K562 (cell line): ENCODE measurements around the gene COL25A1. TPM values are rescaled to one million over a fixed set of nuclear protein-coding genes. Genes with fewer than 3 reads are reported as not detected.

ENCODE experiments used
- ATAC-seq: fragments of 200-7000 bp; cut with Tn5 transposase; 3 replicates; pipeline ENCODE4 v1.9.1; 2020; ENCODE audit warnings: moderate library complexity
- BruUV-seq: library from RNA; stranded (reverse); fragments of 400-500 nt; replicated peaks from 2 replicates; lab custom pipeline; 2021; lab: Mats Ljungman, UMichigan
- CTCF ChIA-PET: fragments of 300-600 bp; formaldehyde crosslinking; extraction: SDS; loops from one replicate; lab custom pipeline; 2021; ENCODE audit warnings: low intra/inter-chr PET ratio; lab: Yijun Ruan, JAX
- POLR2A ChIA-PET: fragments of 300-600, 350-650 bp; sonication (Branson Sonifier 250); formaldehyde crosslinking; extraction: SDS; loops from one replicate; lab custom pipeline; 2021; ENCODE audit warnings: antibody characterized with exemption, inconsistent platforms; lab: Yijun Ruan, JAX
- DNase-seq, 4 experiments: peaks; one replicate each; pipeline versions ENCODE4 v3.0.0 to v3.0.0-alpha.2; 2011 to 2018; ENCODE audit warnings: low spot score in 3 of 4, mixed read lengths in 3 of 4; ENCODE audit errors: extremely low read depth in 1 of 4
- FAIRE-seq: peaks from 2 replicates; lab custom pipeline; 2011; peaks lifted over from hg19 to GRCh38; lab: Jason Lieb, UNC
- H2AFZ ChIP-seq: 2 replicates; pipeline ENCODE4 v1.6.0; 2011; ENCODE audit warnings: low read depth, low read length, control low read depth, inconsistent platforms
- H3K27ac ChIP-seq: fragments of 200-600 bp; 3 replicates; pipeline ENCODE4 v1.8.0; 2011; ENCODE audit warnings: low read depth, mild to moderate bottlenecking, control low read depth, inconsistent platforms, low read length, moderate library complexity, mixed read lengths; ENCODE audit errors: extremely low read depth
- H3K27me3 ChIP-seq, 2 experiments: fragments of 300-600 bp in 1 of 2; 2 replicates in 1 of 2; 3 replicates in 1 of 2; pipeline versions ENCODE4 v1.6.0 to v1.8.0; 2011; ENCODE audit warnings: inconsistent platforms in 2 of 2, low read length in 2 of 2, mild to moderate bottlenecking in 1 of 2, mixed read lengths in 1 of 2, moderate library complexity in 1 of 2; ENCODE audit not compliant: control insufficient read depth in 2 of 2, insufficient read depth in 2 of 2
- H3K36me3 ChIP-seq: fragments of 300-600 bp; 3 replicates; pipeline ENCODE4 v1.8.0; 2011; ENCODE audit warnings: mild to moderate bottlenecking, low read length, inconsistent platforms; ENCODE audit not compliant: control insufficient read depth, insufficient read depth
- H3K4me1 ChIP-seq, 2 experiments: fragments of 200-600 bp in 1 of 2; replicated peaks in 1 of 2; 2 replicates in 1 of 2; 3 replicates in 1 of 2; pipeline versions ENCODE4 v1.5.1 to v1.8.0; 2011; ENCODE audit warnings: inconsistent platforms in 2 of 2, low read length in 2 of 2, mild to moderate bottlenecking in 1 of 2, mixed read lengths in 1 of 2, moderate library complexity in 1 of 2; ENCODE audit not compliant: control insufficient read depth in 2 of 2, insufficient read depth in 2 of 2
- H3K4me2 ChIP-seq: 2 replicates; pipeline ENCODE4 v1.6.1; 2011; ENCODE audit warnings: low read length, control low read depth, inconsistent platforms, mixed read lengths; ENCODE audit not compliant: insufficient read depth
- H3K4me3 ChIP-seq: fragments of 200-600 bp; sonication (generic), shearing (Covaris generic); 2 replicates; pipeline ENCODE4 v1.5.1; 2016; ENCODE audit warnings: control low read depth, inconsistent platforms
- H3K79me2 ChIP-seq: fragments of 200-600 bp; 3 replicates; pipeline ENCODE4 v1.8.0; 2011; ENCODE audit warnings: low read length, inconsistent platforms; ENCODE audit not compliant: control insufficient read depth, insufficient read depth
- H3K9ac ChIP-seq, 2 experiments: 2 replicates each; pipeline versions ENCODE4 v1.6.0 to v1.6.1; 2011; ENCODE audit warnings: low read depth in 2 of 2, low read length in 2 of 2, control low read depth in 1 of 2, inconsistent platforms in 1 of 2, mild to moderate bottlenecking in 1 of 2, mixed read lengths in 1 of 2; ENCODE audit not compliant: insufficient read depth in 1 of 2
- H3K9me1 ChIP-seq: one replicate; pipeline ENCODE4 v1.6.0; 2011; ENCODE audit warnings: inconsistent platforms, mild to moderate bottlenecking, low read length, moderate library complexity; ENCODE audit not compliant: control insufficient read depth, insufficient read depth
- H3K9me3 ChIP-seq: replicated peaks from 2 replicates; pipeline ENCODE4 v1.5.1; 2011; ENCODE audit warnings: low read depth, low read length, inconsistent platforms; ENCODE audit not compliant: control insufficient read depth, insufficient read depth
- H4K20me1 ChIP-seq: replicated peaks from 2 replicates; pipeline ENCODE4 v1.6.1; 2011; ENCODE audit warnings: low read length, inconsistent platforms, mixed read lengths; ENCODE audit not compliant: control insufficient read depth, insufficient read depth
- FOXK1 ChIP-seq: sonication (generic); formaldehyde crosslinking; IDR thresholded peaks from 2 replicates; pipeline ENCODE4 v1.8.0; 2022; ENCODE audit warnings: missing genetic modification reagents, mild to moderate bottlenecking, borderline replicate concordance
- HOMEZ ChIP-seq: fragments of 250-450 bp; sonication (Bioruptor Pico); IDR thresholded peaks from 2 replicates; pipeline ENCODE4 v1.4.0; 2020; ENCODE audit warnings: mild to moderate bottlenecking, moderate library complexity
- RBFOX2 ChIP-seq: fragments of 200-400 bp; formaldehyde crosslinking; IDR thresholded peaks from 2 replicates; pipeline ENCODE4 v1.6.1; 2017; ENCODE audit warnings: low read depth, mild to moderate bottlenecking, low read length, moderate library complexity
- TFAP4 ChIP-seq: sonication (generic); formaldehyde crosslinking; IDR thresholded peaks from 2 replicates; pipeline ENCODE4 v1.8.0; 2022; ENCODE audit warnings: missing genetic modification reagents, mild to moderate bottlenecking, moderate library complexity, borderline replicate concordance
- U2AF1 ChIP-seq: fragments of 200-400 bp; formaldehyde crosslinking; optimal IDR thresholded peaks from 2 replicates; pipeline ENCODE3; 2017; ENCODE audit warnings: mild to moderate bottlenecking, low read depth, low read length, moderate library complexity
- ZNF316 ChIP-seq: fragments of 450-650 bp; IDR thresholded peaks from 2 replicates; pipeline ENCODE4 v1.6.1; 2016
- WGBS: fragments of 100-300 bp; shearing (Covaris generic); methylation state at CpG from one replicate; pipeline ENCODE4 v1.1.6; 2016; ENCODE audit warnings: low coverage, mixed read lengths; ENCODE audit not compliant: insufficient coverage; ENCODE audit errors: missing lambda C conversion rate; 5-methylcytosine and 5-hydroxymethylcytosine counted together
- in situ Hi-C: fragments of 300-500 bp; cut with MboI; formaldehyde crosslinking; loops from 4 replicates; pipeline ENCODE4 v1.15.0; 2018; ENCODE audit warnings: inconsistent platforms, mixed read lengths
- intact Hi-C: fragments of 100-400 bp; cut with micrococcal nuclease; formaldehyde crosslinking; loops from 2 replicates; pipeline ENCODE4 v1.14.2; 2022
- polyA plus RNA-seq, 8 experiments: library from polyadenylated mRNA; depleted of rRNA in 4 of 8; stranded (reverse) in 5 of 8; unstranded in 3 of 8; fragments of >200 nt; fragmentation: Nextera tagmentation in 2 of 8; fragmentation: Illumina TruSeq in 1 of 8; extraction: Ambion mirVana in 2 of 8; extraction: Trizol in 1 of 8; gene quantifications; 2 replicates each; pipeline versions ENCODE4 v1.2.1 to v1.2.3, GENCODE V29; 2011 to 2014; ENCODE audit warnings: inconsistent platforms in 1 of 8, missing spikeins in 1 of 8
- total RNA-seq, 7 experiments: library from RNA; depleted of rRNA in 6 of 7; stranded (reverse); fragments of >200 nt in 6 of 7; fragmentation: Illumina TruSeq in 2 of 7; extraction: Trizol in 2 of 7; gene quantifications; 2 replicates each; pipeline versions ENCODE4 v1.2.1 to v1.2.3, GENCODE V29; 2011 to 2021; ENCODE audit warnings: low replicate concordance in 1 of 7
- TF ChIP-seq, protein P1 (sequence below): fragments of 450-650 bp; formaldehyde crosslinking; IDR thresholded peaks from 2 replicates; pipeline ENCODE4 v1.4.0; 2022; ENCODE audit warnings: missing genetic modification characterization
- TF ChIP-seq, protein P2 (sequence below): fragments of 250-450 bp; sonication (Bioruptor Pico); IDR thresholded peaks from 2 replicates; pipeline ENCODE4 v1.5.0; 2021
- TF ChIP-seq, protein P3 (sequence below): fragments of 250-450 bp; sonication (Bioruptor Pico); IDR thresholded peaks from 2 replicates; pipeline ENCODE4 v1.8.0; 2021; ENCODE audit warnings: borderline replicate concordance, mild to moderate bottlenecking, moderate library complexity; ENCODE audit not compliant: poor library complexity, severe bottlenecking
- TF ChIP-seq, protein P4 (sequence below): IDR thresholded peaks from 2 replicates; pipeline ENCODE4 v1.6.1; 2011; ENCODE audit warnings: borderline replicate concordance, low read depth, mild to moderate bottlenecking, moderate library complexity, low read length; ENCODE audit not compliant: insufficient read depth, poor library complexity, severe bottlenecking
- TF ChIP-seq, protein P5 (sequence below): fragments of 450-650 bp; IDR thresholded peaks from 2 replicates; pipeline ENCODE4 v1.6.1; 2016; ENCODE audit warnings: low read depth, mild to moderate bottlenecking, moderate library complexity

Gene COL25A1
- total and polyA plus RNA-seq, 9 of the 15 experiments (the other 6 are each of a cell fraction or from before 2014, with no cell fraction given): 0.03 to 0.62 (median 0.27) TPM

DNA sequence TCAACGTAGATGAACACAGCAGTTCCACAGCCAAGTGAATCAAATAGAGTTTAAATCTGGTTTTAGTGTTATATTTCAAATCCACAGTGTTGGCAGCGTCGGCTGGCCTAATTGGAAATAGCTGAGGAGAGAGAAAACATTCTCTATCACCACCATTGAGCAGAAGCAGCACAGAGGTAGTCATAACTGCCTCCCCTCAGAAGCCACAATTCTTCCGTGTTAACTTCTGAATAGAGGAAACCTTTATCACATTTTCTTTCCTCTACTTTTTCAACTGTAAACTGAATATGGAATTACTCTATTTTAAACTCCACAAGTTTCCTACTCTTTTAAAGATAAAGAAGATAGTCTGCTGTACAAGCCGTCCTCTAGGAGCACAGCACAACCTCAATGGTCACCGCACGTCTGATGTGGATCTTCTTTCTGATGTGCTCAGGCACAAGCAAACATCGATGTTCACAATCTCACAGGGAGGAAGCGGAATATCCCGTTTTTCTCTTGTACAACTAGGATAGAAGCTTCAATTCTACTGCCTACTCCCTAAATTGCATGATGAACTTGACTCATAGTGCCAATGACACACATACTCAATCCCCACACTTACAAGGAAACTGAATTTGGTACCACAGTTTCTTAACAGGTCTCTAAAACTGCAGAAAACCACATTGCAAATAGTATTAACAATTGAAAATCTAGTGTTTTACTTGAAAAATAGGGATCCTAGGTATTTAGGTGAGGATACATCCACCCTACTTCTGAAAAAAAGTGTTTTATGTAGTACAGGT lies 321.8 kb downstream of the COL25A1 start:
- no peaks in the 10 kb centered on the region for H3K79me2 ChIP-seq
- no TSS peak for BruUV-seq
- no peaks in the 10 kb centered on the region for H3K9me3 ChIP-seq
- no peak overlapping the region; the same call in 2 of the 3 replicates for H3K27ac ChIP-seq
- no peaks in the 10 kb centered on the region for H4K20me1 ChIP-seq
- WGBS: 59% methylated on average over 10 of the region's 10 CpGs
- no peaks in the 10 kb centered on the region for H3K36me3 ChIP-seq
- H3K4me1 ChIP-seq: peaks cover 0 to 4% of the 10 kb centered on the region in 2 experiments; a peak in 1 of 5 replicates
- DNase-seq (no peak), FAIRE-seq (no peak), ATAC-seq (peak; percentile 44)
- H3K9ac ChIP-seq: no peak overlapping the region
- H2AFZ ChIP-seq: peak overlapping the region; percentile 74
- POLR2A ChIA-PET: no interaction called here
- H3K4me3 ChIP-seq: no peak overlapping the region
- H3K9me1 ChIP-seq: no peaks in the 10 kb centered on the region
- in situ Hi-C loops: no loop called here
- no peaks in the 10 kb centered on the region for H3K27me3 ChIP-seq
- intact Hi-C loops: no loop called here
- CTCF ChIA-PET: no interaction called here
- no peak overlapping the region for H3K4me2 ChIP-seq
- TF ChIP-seq RBFOX2: no peak
- no peak for TF ChIP-seq HOMEZ (CRISPR knock-in tag)
- TF ChIP-seq, protein P1, sequence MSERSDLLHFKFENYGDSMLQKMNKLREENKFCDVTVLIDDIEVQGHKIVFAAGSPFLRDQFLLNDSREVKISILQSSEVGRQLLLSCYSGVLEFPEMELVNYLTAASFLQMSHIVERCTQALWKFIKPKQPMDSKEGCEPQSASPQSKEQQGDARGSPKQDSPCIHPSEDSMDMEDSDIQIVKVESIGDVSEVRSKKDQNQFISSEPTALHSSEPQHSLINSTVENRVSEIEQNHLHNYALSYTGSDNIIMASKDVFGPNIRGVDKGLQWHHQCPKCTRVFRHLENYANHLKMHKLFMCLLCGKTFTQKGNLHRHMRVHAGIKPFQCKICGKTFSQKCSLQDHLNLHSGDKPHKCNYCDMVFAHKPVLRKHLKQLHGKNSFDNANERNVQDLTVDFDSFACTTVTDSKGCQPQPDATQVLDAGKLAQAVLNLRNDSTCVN (CRISPR knock-in tag): no peak
- TF ChIP-seq, protein P2, sequence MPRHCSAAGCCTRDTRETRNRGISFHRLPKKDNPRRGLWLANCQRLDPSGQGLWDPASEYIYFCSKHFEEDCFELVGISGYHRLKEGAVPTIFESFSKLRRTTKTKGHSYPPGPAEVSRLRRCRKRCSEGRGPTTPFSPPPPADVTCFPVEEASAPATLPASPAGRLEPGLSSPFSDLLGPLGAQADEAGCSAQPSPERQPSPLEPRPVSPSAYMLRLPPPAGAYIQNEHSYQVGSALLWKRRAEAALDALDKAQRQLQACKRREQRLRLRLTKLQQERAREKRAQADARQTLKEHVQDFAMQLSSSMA: no peak
- TF ChIP-seq, protein P3, sequence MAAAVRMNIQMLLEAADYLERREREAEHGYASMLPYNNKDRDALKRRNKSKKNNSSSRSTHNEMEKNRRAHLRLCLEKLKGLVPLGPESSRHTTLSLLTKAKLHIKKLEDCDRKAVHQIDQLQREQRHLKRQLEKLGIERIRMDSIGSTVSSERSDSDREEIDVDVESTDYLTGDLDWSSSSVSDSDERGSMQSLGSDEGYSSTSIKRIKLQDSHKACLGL (CRISPR knock-in tag): no peak
- no peak for TF ChIP-seq TFAP4 (CRISPR knock-in tag)
- TF ChIP-seq FOXK1 (CRISPR knock-in tag): no peak
- no peak for TF ChIP-seq ZNF316
- TF ChIP-seq, protein P4, sequence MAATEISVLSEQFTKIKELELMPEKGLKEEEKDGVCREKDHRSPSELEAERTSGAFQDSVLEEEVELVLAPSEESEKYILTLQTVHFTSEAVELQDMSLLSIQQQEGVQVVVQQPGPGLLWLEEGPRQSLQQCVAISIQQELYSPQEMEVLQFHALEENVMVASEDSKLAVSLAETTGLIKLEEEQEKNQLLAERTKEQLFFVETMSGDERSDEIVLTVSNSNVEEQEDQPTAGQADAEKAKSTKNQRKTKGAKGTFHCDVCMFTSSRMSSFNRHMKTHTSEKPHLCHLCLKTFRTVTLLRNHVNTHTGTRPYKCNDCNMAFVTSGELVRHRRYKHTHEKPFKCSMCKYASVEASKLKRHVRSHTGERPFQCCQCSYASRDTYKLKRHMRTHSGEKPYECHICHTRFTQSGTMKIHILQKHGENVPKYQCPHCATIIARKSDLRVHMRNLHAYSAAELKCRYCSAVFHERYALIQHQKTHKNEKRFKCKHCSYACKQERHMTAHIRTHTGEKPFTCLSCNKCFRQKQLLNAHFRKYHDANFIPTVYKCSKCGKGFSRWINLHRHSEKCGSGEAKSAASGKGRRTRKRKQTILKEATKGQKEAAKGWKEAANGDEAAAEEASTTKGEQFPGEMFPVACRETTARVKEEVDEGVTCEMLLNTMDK: no peak
- TF ChIP-seq, protein P5, sequence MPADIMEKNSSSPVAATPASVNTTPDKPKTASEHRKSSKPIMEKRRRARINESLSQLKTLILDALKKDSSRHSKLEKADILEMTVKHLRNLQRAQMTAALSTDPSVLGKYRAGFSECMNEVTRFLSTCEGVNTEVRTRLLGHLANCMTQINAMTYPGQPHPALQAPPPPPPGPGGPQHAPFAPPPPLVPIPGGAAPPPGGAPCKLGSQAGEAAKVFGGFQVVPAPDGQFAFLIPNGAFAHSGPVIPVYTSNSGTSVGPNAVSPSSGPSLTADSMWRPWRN: no peak
- TF ChIP-seq U2AF1: no peak
